BE2C (cell line): Measurements from ENCODE around the gene ZNF148.

ENCODE experiments used
- DNase-seq: peaks from one replicate; pipeline ENCODE4 v3.0.0-alpha.2; 2020
- H3K27me3 ChIP-seq: fragments of 250-450 bp; sonication (Bioruptor Pico); 2 replicates; pipeline ENCODE4 v1.5.1; 2020; ENCODE audit warnings: mild to moderate bottlenecking
- H3K36me3 ChIP-seq: fragments of 250-450 bp; sonication (Bioruptor Pico); 2 replicates; pipeline ENCODE4 v1.5.1; 2020; ENCODE audit warnings: mild to moderate bottlenecking
- H3K4me1 ChIP-seq: fragments of 250-450 bp; sonication (Bioruptor Pico); 2 replicates; pipeline ENCODE4 v1.5.1; 2020
- H3K4me3 ChIP-seq: 2 replicates; pipeline ENCODE4 v1.5.1; 2011; ENCODE audit warnings: low read depth, low read length
- H3K9me3 ChIP-seq: fragments of 250-450 bp; sonication (Bioruptor Pico); 2 replicates; pipeline ENCODE4 v1.5.1; 2020
- CTCF ChIP-seq: IDR thresholded peaks from 2 replicates; pipeline ENCODE4 v1.5.1; 2012; ENCODE audit warnings: mild to moderate bottlenecking, low read depth, low read length

ZNF148 gene

DNA sequence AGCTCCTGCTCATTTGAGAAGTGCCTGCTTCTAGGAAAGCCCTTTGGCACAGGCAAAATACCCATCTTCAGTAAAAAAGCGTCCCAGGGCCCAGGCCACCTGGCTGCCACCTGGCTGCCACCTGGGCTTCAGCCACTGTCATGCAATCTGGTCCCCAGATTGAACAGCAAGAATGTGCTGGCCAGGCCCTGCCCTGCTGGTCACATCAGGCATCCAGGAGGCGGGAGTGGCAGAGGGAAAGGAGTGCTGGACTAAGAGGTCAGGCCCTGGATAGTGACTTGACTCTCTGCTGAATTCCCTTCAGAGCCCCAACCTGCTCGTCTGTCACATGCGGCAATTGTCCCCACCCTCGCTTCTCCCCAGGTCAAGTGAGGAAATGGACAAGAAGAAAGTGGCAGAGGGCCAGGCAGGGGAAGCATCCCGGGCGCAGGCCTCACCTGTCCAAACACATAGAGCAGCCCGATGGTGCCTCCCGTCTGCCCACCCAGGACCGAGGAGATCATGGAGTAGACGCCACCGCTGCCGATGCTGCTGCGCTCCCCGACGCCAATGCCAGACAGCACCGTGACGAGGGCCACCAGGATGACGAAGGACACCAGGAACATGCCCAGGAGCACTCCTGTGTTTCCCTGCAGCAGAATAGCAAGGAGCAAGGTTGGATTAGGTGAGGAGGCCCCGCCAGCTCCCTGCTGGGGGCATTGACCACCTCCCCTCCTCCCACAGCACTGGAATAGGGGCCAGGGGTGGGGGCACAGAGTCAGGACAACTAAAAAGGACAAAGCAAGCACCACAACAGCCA, 188.1 kb downstream of the ZNF148 start:
- Histone ChIP-seq H3K4me3 (no peak overlapping the region), H3K27me3 (no peaks in the 10 kb centered on the region), H3K9me3 (no peaks in the 10 kb centered on the region), H3K36me3 (no peaks in the 10 kb centered on the region), H3K4me1 (no peaks in the 10 kb centered on the region; the same call in 1 of the 2 replicates)
- DNase-seq: no peak
- no peak for TF ChIP-seq CTCF

- Histone ChIP-seq H3K4me1 (no peaks in the 10 kb centered on the region; the same call in 1 of the 2 replicates), H3K9me3 (no peaks in the 10 kb centered on the region), H3K27me3 (no peaks in the 10 kb centered on the region), H3K36me3 (no peaks in the 10 kb centered on the region), H3K4me3 (no peak overlapping the region)
- peak; percentile 32 for DNase-seq
- TF ChIP-seq CTCF: no peak
Observed at GRCh38 chr3:125186261-125186787, 188.8 kb downstream of the ZNF148 start.

GRCh38 chr3:125185805-125186204, 189.3 kb downstream of the ZNF148 start:
- no peaks in the 10 kb centered on the region for H3K27me3 ChIP-seq
- DNase-seq: no peak
- no peak overlapping the region for H3K4me3 ChIP-seq
- H3K36me3 ChIP-seq: no peaks in the 10 kb centered on the region
- H3K4me1 ChIP-seq: no peaks in the 10 kb centered on the region; the same call in 1 of the 2 replicates
- no peaks in the 10 kb centered on the region for H3K9me3 ChIP-seq
- TF ChIP-seq CTCF: no peak

GRCh38 chr3:125179884-125180240, 195.3 kb downstream of the ZNF148 start:
- no peak for TF ChIP-seq CTCF
- H3K36me3 ChIP-seq: no peaks in the 10 kb centered on the region
- H3K4me3 ChIP-seq: no peak overlapping the region

GRCh38 chr3:125179143-125179883, 195.8 kb downstream of the ZNF148 start:
- H3K9me3 ChIP-seq: no peaks in the 10 kb centered on the region
- no peaks in the 10 kb centered on the region for H3K36me3 ChIP-seq
- no peak overlapping the region for H3K4me3 ChIP-seq
- DNase-seq: no peak
- H3K27me3 ChIP-seq: no peaks in the 10 kb centered on the region
- H3K4me1 ChIP-seq: no peaks in the 10 kb centered on the region
- no peak for TF ChIP-seq CTCF

More at GRCh38 chr3:125179884-125180240, 195.3 kb downstream of the ZNF148 start:
- no peak for DNase-seq
- H3K27me3 ChIP-seq: no peaks in the 10 kb centered on the region
- no peaks in the 10 kb centered on the region for H3K9me3 ChIP-seq
- no peaks in the 10 kb centered on the region for H3K4me1 ChIP-seq
